ENCODE measurements around the gene ST6GALNAC3.

Gene ST6GALNAC3

GRCh38 chr1:76543495-76543894 lies 468.9 kb downstream of the ST6GALNAC3 start:
- no peak for DNase-seq

DNA sequence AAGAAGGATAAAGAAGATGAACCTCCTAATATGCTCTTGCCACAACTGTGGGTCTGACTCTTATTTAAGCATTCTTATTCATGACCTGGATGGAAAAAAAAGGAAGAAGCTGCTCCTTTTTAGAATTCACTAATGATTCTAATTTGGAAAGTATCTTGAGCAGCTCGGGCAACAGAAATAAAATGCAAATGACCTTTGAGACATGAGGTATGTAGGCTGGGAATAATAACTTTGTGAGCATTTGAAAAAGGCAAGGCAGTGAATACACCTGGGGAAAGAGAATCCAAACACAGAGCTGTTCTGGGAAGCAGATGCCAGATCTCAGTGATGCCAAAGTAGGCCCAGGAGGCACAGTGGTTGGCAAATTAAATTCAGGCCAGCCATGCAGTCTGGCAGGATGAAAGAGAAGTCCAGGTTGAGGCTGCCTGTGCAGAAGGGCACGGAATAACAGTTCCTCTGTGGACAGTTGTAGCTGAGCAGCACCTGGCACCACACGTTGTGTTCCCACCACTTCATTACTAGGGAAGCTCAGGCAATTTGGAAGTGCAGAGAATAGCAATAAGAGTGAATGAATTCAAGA lies 471.9 kb downstream of the ST6GALNAC3 start:
- DNase-seq = no peak

DNA sequence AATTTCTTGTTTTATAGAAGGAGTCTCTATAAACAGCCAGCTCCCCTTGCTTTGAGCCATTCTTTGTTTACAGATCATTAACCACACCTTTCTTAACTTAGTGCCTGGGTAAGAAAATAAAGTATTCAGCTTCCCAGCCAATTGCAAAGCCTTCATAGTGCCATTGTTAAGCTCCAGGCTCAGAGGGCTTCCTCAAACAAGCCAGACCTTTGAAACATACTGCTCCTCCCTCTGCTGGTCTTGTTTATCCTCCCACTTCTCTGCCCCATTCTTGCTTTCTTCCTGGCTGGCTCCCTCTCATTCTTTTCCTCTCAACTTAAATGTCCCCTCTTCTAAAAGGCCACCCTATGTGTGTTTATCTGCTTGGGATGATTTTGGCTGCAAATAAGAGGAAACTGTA lies 473.4 kb downstream of the ST6GALNAC3 start:
- no peak for DNase-seq

GRCh38 chr1:76548513-76549100 lies 474.1 kb downstream of the ST6GALNAC3 start:
- no peak for DNase-seq

- DNase-seq = no peak
These were observed 479.7 kb downstream of the ST6GALNAC3 start for GRCh38 chr1:76554283-76554682.

- DNase-seq = no peak
These were observed 487.7 kb downstream of the ST6GALNAC3 start for GRCh38 chr1:76562292-76562691.

DNA sequence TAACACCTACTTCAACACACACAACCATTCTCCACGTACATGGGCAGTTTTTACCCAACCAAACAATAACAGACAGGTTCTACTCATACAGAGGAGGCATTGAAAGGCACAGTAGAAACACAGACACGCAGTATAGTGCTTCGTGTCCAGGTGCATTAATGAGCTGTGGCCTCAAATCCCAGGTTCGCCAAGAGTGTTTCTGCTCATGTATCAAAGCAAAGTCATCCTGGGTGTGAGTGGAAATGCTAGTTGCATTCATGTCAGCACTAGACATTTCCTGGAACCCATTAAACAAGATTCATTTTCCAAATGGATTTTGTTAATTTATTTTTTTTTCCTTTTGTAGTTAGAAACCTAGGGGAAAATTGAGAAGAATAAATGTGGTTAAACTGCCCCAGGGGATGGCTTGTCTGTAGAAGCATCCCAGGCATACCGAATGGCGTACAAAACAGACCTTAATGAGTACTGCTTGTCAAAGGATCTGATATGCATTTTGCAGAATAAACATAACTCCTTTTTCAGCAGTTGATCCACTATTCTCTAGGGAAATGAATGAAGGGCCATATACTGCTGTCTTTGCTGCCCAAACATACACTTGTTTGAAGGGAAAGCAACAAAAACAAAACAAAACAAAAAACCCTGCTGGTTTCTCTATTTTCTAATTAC lies 494.2 kb downstream of the ST6GALNAC3 start:
- DNase-seq = no peak

- no peak for DNase-seq
These were observed 496.7 kb downstream of the ST6GALNAC3 start for GRCh38 chr1:76571248-76571647.

DNA sequence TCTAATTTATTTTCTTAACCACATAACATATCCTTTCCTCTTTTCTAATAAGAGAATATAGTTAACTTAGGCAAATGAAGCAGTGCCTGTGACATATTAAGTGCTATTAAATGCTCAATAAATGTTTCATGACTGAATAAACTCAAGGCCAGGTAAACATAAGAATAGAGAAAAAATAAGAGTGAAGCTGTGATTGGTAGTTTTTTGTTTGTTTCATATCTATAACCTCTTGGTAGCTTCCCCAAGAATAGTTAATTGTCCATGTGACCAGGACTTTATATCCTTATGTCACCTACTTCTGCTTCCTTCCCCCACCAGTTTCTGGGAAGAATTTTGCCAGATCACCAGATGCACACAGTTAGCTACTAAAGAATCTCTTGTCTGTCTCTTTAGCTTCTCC lies 497.7 kb downstream of the ST6GALNAC3 start:
- no peak for DNase-seq

DNA sequence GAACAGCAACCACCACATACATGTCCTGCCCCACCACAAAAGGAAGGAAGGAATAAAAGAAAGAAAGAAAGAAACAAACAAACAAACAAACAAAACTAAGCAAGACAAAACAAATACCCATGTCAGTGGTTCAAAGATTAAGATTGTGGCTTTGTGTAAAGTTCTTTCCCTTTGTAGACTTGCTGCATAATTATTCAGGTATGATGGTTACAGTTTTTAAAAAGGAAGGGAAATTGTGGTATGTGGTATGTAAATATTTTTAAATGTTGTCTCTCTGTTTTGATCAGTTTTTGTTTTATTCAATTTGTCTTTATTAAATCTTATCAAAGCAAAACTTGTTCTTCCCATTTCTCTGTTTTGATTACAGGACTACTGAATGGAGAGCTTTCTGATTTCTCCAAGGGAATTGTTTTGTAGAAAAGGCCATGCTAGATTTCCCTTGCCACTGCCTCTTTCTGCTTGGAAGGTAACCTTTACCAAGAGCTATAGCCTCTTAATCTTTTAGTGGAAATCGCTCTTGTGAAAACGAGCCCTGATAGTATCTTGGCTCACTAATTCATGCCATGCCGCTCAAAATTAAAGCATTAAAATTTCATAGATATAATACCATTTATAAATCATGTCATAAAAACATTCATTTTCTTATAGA lies 502.5 kb downstream of the ST6GALNAC3 start:
- no peak for DNase-seq

DNA sequence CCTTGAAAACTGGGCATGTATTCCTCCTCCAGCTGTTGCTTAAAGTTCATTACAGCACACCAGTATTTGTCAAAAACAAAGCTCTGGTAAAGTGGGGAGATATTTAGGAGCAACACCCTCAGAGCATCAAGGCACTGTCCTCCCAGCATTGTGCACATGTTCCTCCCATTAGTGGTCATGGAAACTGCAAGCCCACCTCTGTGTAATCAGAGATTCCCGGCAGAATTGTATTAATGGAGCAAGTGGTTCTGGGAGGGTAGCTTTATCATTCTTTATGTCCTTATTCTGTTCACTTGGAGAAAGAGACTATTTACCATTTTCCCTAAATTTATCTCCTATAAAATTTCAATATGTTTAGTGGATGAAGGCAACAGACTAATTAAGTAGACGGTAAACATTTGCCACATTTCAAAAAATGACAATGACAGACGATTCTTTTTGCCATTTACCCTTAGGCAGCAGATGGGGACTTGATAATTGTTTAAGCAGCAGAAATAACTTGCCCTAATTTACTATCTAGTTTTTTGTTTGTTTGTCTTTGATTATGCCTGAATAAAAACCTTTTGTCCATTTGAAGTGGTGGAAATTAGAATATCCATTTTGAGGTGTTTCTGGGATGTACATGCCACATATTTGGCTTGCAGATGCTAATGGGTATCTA lies 503.1 kb downstream of the ST6GALNAC3 start:
- no peak for DNase-seq

DNA sequence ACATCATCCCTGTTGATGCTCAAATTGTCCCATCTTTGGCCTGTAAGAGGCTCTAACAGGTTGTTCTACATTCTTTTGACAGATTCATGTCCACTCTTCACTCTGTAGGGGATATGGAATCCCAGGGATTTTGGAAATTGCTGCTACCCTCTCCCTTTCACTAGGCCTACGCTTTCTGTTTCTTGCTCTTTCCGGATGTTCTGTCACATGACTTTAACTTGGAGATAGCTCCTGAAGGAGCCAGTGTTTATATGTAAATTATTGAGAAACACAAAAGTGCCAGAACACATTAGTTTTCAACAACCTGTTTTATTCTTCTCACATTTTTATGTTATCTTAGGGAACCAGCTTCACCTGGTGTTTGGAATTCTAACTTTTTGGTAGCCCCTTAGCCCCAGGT lies 505.7 kb downstream of the ST6GALNAC3 start:
- DNase-seq = no peak

- no peak for DNase-seq
These were observed 507.2 kb downstream of the ST6GALNAC3 start for GRCh38 chr1:76581712-76582111.

- DNase-seq = no peak
These were observed 508.8 kb downstream of the ST6GALNAC3 start for GRCh38 chr1:76583235-76583868.

DNA sequence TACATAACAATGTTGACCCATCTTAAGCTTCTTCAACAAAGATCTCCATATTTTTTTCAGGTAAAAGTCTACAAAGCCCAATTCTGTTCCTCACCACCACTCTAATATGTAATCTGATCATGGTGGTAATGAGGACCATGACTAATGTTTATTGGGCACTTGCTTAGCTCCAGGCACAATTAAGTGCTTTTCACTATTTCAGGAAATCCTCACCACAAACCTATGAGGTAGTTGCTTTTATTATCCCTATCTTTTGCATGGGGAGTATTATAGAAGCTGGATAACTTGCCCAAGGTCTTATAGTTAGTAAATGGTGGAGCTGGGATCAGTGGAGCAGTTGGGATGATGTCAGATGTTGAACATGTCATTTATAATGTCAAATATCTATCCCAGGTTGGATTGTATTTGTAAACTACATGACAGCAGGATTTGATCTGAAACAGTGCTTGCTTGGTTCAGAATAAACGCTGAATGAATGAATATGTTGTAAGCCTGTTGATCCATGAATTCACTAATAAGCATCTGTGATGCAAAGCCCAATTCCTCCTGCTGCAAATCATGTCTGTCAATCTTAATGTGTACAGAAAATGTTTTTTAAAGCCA lies 509.4 kb downstream of the ST6GALNAC3 start:
- DNase-seq = no peak

GRCh38 chr1:76585980-76586674 lies 511.6 kb downstream of the ST6GALNAC3 start:
- DNase-seq = no peak

DNA sequence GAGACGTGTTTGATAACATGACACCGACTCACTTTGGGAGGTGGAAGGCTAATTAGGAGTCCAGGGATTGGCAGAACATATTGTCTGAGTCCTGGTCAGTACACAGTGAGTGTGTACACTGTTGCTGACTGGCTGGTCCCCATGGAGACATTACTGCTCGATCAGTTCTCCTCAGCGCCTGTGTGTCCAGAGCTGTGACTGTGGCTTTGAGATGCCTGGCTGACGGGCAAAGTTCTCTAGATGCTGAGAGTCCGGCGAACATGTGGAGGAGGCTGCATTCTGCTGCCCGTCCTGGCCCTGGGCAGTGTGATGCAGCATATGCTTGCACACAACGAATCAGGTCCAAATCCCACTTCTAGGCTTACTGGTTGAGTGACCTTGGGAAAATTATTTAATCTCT lies 512.7 kb downstream of the ST6GALNAC3 start:
- DNase-seq = no peak

DNA sequence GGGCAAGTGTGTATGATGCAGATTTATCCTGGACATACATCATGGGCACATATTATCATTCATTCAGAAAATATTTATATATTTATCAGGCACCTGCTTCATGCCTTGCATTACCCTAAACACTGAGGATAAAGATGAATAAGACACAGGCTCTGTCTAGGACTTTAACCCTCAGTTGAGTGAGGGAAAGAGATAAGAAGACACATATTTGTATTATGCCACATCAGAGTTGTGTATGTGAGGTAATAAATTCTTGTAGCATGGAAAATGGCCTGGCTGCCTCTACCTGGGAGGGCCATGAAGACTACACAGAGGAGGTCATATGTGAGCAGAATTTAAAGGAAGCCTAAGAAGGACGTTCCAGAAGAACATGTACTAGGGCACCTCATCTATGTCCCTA lies 516.9 kb downstream of the ST6GALNAC3 start:
- DNase-seq = no peak

DNA sequence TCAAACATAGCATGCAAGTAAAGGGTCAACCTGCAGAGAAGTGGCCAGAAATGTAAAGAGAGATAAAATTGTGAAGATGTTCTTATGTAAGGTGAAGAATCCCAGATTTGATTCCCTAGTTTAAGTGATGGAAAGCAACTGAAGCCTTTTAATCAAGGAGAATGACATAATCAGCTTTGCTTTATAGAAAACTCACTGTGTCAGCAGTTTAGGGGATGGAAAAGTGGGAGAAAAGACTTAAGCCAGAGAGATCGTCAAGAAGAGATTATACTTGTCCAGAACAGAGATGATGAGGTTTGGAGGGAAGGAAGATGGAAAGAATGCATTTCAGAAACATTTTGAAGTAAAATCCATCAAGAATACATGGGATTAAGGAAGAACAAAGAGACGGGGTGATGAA lies 517.4 kb downstream of the ST6GALNAC3 start:
- DNase-seq = no peak

DNA sequence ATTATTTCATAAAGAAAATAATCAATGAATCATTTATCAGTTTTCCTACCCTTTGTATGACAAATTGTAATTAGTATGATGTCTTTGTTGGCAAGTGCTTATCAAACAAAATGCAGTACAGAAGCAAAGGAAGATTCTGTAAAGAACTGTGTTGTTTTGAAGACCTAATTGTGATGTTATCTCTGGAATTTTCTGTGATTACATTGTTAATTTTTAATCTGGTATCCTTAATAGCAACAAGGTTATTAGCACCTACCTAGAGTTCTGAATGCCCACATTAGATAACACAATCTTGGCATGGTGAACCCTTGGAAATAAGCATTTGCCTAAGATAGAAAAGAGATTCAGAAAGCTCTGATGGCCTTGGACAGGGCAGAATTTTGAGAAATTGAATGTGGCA lies 518.6 kb downstream of the ST6GALNAC3 start:
- no peak for DNase-seq

DNA sequence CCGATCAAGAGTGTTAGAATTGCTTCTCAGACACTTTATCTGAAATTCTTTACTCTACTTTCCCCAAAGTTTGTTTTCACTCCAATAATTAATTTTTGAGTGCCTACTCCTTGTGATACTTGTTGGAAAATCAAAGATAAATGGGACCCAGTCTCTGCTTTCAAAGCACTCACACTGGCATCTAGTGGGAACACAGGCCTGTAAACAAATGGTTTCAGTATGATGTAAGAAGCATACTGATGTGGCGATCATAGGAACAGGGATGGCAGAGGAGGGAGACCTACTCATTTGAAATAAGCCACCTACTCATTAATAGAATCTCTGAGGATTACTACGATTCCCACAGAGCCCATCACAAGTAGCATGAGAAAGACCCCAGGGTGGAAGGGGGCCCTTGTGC lies 519.1 kb downstream of the ST6GALNAC3 start:
- no peak for DNase-seq

DNA sequence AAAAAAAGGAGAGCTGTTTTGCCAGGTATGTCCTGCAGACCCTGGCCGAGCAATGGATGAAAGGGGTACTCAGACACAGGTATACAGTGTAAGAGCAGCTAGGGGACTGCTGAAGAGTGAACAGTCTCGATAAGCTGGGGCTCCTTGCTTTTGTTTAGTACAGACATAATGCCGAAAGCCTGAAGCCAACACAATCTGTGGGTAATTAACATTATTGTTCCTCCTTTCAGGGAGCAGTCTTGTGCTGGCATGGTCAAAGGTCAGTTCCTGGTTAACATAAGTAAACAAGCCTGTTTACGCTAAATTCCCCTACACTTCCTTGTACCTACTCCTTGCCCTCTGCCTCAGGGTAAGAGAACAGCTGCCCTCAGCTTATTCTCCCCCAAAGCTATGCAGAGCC lies 520.5 kb downstream of the ST6GALNAC3 start:
- no peak for DNase-seq

All from Kasumi-1 (cell line).